GM18861 (cell line): ENCODE measurements around the gene PPP2R5A.
A peak's percentile ranks its signal among the peaks of the same experiment; 100 is the strongest.
"Not testable (repeated sequence)": the region's sequence is repeated elsewhere in the genome, so short reads cannot be mapped to it uniquely, and the experiment has no call there.

ENCODE experiments used
- ATAC-seq: cut with Tn5 transposase; IDR thresholded peaks from one replicate; pipeline ENCODE4 v1.9.1; 2021; ENCODE audit not compliant: unreplicated experiment

The PPP2R5A gene

DNA sequence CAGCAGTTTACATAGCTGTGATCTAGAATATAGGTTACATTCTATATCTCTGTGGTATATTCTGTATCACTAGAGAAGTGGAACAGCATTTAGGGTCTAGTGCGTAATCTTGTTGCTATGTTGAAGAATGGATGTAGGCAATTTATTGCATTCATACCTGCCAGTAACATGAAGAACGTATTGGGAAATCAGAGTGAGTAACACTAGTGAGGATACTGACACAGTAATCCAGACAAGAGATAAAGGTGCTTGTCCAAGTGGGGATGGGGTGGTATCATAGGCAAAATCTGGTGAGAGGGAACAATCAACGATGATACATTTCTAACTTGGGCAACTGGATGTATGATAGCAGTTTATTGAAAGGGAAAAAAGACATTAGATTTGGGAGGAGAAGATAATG, 9.8 kb downstream of the PPP2R5A start:
- ATAC-seq, result no peak

GRCh38 chr1:212295579-212295978, 10.4 kb downstream of the PPP2R5A start:
- no peak for ATAC-seq

DNA sequence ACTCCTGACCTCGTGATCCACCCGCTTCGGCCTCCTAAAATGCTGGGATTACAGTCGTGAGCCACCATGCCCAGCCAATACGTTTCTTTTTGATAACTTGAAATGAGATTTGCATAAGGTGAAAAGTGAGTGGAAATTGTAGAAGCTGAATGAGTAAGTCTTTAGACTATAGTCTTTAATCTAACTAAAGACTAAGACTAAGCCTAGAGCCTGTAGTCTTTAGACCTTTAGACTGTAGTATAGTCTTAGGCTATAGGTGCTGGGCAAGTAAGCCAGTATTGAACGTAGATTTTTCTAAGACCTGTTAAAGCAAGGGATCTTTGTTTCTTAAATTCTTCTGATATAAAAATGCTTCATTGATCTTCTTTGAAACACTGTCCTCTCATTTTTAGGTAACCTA, 12.1 kb downstream of the PPP2R5A start:
- ATAC-seq, result no peak

DNA sequence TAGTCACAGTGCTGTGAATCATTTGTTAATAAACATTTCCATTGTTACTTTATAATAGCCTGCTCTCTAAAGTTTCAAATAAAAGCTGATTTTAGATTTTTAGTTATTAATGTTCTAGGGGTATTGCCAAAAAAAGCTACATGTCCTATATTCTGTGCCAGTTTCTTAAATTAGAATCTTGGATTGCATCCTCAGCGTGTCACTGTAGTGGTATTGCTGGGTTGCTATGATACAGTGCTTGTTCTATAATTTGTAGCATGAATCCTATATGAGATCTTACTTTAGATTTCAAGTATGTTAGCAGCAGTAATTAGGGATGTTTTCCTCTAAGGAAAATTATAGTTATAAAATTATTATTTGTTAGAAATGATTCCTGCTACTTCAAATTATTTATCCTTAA, 16.4 kb downstream of the PPP2R5A start:
- no peak for ATAC-seq

- ATAC-seq, result no peak
Measured at GRCh38 chr1:212302745-212303383, 17.7 kb downstream of the PPP2R5A start.

GRCh38 chr1:212305342-212305741, 20.1 kb downstream of the PPP2R5A start:
- ATAC-seq, result no peak

DNA sequence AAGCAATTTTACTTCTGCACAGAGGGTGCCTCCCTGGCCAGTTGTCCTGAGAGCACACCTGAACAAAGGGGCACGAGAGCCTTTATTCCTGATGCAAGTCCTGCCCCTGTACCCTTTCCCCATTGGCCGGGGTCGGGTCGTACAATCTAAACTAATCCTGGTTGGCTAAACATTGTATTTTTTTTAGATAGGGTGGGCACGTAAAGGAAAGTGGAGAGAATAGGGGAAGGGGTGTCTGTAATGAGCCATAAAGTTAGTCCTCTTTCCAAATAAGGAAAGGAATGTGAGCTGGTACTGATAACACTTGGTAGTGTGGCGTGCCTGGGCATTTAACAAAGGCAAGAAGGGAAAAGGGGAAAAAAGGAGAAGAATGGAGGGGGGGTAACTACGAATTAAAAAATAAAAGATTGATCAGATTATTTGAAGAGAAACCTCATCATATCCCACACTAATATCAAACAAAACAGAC, 20.8 kb downstream of the PPP2R5A start:
- ATAC-seq, result not testable (repeated sequence)

GRCh38 chr1:212309967-212310366, 24.8 kb downstream of the PPP2R5A start:
- no peak for ATAC-seq

DNA sequence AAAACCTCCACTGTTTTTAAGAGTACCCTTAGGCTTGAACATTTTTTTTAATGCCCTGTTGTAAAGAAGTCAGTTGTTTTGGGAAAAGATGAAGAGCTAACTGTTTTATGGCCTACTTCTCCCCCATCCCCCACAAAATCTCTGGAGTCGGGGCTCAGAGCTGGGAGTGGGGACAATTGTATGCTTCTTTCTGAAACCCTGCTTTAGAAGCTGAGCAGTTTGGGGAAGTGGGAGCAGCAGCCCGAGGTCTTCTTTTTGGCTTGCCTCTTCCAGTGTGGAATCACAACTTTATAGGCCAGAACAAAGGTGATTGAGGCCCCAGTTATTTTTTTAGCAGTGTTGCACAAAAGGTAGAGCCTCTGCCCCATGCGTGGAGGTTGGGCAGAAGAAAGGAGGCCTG, 25.2 kb downstream of the PPP2R5A start:
- no peak for ATAC-seq

- ATAC-seq, result no peak
Measured at GRCh38 chr1:212311836-212312497, 26.8 kb downstream of the PPP2R5A start.

DNA sequence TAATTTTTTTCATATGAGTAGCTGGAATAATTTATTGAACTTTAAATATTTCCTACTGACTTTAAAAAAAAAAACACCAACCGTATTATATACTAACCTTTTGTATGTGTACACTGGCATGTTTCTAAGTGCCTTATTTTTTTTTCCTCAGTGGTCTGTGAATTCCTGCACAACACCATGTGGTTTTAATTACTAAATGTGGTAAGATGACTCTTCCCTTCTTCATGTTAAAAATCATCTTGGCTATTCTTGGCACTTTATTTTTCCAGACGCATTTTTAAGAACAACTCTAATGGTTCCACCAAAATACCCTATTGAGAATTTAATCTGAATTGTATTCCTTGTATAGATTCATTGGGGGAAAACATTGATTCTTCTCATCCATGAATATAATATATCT, 28.4 kb downstream of the PPP2R5A start:
- ATAC-seq, result no peak

- ATAC-seq, result no peak
Measured at GRCh38 chr1:212315184-212315583, 30.0 kb downstream of the PPP2R5A start.

DNA sequence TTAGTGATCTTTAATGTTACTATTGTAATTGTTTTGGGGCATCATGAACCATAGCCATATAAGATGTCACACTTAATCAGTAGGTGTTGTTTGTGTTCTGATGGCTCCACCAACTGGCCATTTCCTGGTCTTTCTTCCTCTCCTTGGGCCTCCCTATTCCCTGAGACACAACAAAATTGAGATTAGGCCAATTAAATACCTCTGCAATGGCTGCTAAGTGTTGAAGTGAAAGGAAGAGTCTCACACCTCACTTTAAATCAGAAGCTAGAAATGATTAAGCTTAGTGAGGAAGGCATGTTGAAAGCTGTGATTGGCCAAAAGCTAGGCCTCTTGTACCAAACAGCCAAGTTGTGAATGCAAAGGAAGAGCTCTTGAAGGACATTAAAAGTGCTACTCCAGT, 30.7 kb downstream of the PPP2R5A start:
- ATAC-seq, result peak; percentile 49

- ATAC-seq, result no peak
Measured at GRCh38 chr1:212317916-212318315, 32.7 kb downstream of the PPP2R5A start.

DNA sequence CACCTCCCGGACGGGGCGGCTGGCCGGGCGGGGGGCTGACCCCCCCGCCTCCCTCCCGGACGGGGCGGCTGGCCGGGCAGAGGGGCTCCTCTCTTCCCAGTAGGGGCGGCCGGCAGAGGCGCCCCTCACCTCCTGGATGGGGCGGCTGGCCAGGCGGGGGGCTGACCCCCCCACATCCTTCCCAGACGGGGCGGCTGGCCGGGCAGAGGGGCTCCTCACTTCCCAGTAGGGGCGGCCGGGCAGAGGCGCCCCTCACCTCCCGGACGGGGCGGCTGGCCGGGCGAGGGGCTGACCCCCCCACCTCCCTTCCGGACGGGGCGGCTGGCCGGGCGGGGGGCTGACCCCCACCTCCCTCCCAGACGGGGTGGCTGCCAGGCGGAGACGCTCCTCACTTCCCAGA, 35.8 kb downstream of the PPP2R5A start:
- not testable (repeated sequence) for ATAC-seq

GRCh38 chr1:212323066-212323465, 37.9 kb downstream of the PPP2R5A start:
- ATAC-seq, result no peak

GRCh38 chr1:212326541-212326940, 41.3 kb downstream of the PPP2R5A start:
- ATAC-seq, result no peak

DNA sequence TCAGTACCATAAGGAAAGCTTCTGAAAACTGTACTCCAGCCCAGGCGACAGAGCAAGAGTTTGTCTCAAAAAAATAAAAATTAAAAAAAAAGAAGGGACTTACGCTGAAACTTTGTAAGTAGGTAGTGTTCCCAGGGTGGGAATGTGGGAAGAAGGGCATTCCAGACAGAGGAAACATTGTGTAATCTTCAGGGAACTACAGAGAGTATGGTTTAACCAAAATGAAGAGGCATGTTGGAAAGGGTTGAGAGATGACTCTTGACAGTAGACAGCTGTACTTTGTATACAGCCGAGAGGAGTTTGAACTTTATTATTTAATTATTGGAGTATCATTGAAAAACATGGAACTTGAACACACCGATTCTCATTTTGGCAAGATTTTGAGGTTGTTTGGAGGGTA, 43.0 kb downstream of the PPP2R5A start:
- no peak for ATAC-seq

- no peak for ATAC-seq
Measured at GRCh38 chr1:212329105-212329504, 43.9 kb downstream of the PPP2R5A start.

- ATAC-seq, result no peak
Measured at GRCh38 chr1:212341090-212341489, 55.9 kb downstream of the PPP2R5A start.

DNA sequence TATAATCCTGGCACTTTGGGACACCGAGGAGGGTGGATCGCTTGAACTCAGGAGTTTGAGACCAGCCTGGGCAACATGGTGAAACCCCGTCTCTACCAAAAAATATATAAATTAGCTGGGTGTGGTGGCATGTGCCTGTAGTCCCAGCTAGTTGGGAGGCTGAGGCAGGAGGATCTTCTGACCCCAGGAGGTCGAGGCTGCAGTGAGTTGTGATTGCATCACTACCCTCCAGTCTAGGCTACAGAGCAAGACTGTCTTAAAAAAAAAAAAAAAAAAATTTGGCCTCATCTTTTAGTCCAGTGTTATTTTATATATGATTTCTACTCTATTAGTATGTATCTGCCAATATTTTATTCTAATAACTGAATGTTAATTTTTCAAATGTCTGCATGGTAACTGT, 59.7 kb downstream of the PPP2R5A start:
- no peak for ATAC-seq

DNA sequence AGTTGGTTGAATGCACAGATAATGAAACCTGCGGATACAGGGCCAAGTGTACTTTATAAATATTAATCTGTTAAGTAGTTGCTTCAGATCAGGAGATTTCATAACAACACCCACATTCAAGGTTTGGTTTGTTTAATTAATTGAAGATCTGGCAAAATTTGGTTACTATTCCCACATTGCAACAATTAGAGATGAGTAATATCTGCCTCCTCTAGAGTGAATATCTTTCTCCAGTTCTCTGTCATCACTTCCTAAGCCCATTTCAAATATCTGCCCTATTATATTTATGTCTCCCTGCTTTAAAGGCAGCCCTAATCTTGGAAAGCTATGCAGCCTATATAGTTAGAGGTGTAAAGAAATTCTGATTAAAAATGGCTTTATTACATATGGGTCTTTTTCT, 61.4 kb downstream of the PPP2R5A start:
- no peak for ATAC-seq
